Kidney (tissue), 22 donors: ENCODE measurements around the gene R3HDM1. TPM values are rescaled to one million over a fixed set of nuclear protein-coding genes. Genes with fewer than 3 reads are reported as not detected.
A peak's percentile ranks its signal among the peaks of the same experiment; 100 is the strongest.

Experiments used
- DNase-seq, 5 donors: peaks; one replicate each; pipeline ENCODE4 v3.0.0-alpha.2; 2013 to 2020
- FAIRE-seq: peaks from 2 replicates; lab custom pipeline; 2012; peaks lifted over from hg19 to GRCh38; lab: Jason Lieb, UNC
- H3K27ac ChIP-seq, 2 donors: one replicate each; pipeline ENCODE4 v1.7.0; 2013; ENCODE audit warnings: low read depth in 2 of 2, low read length in 2 of 2, inconsistent platforms in 1 of 2
- H3K27me3 ChIP-seq: one replicate; pipeline ENCODE4 v1.7.1; 2013; ENCODE audit warnings: low read length, inconsistent platforms; ENCODE audit not compliant: control insufficient read depth, insufficient read depth
- H3K36me3 ChIP-seq, 3 donors: one replicate each; pipeline versions ENCODE4 v1.7.0 to v1.7.1; 2013; ENCODE audit warnings: low read length in 3 of 3, control low read depth in 1 of 3, inconsistent platforms in 1 of 3; ENCODE audit not compliant: insufficient read depth in 3 of 3, control insufficient read depth in 2 of 3
- H3K4me1 ChIP-seq, 3 donors: one replicate each; pipeline versions ENCODE4 v1.7.0 to v1.7.1; 2013; ENCODE audit warnings: low read length in 3 of 3, inconsistent platforms in 1 of 3, low read depth in 1 of 3; ENCODE audit not compliant: control insufficient read depth in 2 of 3, insufficient read depth in 2 of 3
- H3K4me3 ChIP-seq, 3 donors: one replicate each; pipeline versions ENCODE4 v1.7.0 to v1.8.1; 2013; ENCODE audit warnings: low read length in 3 of 3, control low read depth in 1 of 3, inconsistent platforms in 1 of 3
- H3K9ac ChIP-seq, 3 donors: one replicate each; pipeline versions ENCODE4 v1.7.0 to v1.7.1; 2013; ENCODE audit warnings: low read length in 3 of 3, control low read depth in 1 of 3, inconsistent platforms in 1 of 3
- H3K9me3 ChIP-seq, 3 donors: one replicate each; pipeline versions ENCODE4 v1.7.0 to v1.7.1; 2013; ENCODE audit warnings: low read length in 3 of 3, control low read depth in 1 of 3, inconsistent platforms in 1 of 3; ENCODE audit not compliant: control insufficient read depth in 2 of 3, insufficient read depth in 1 of 3
- CTCF ChIP-seq: IDR thresholded peaks from 3 replicates; pipeline ENCODE4 v1.5.1; 2012; ENCODE audit warnings: mild to moderate bottlenecking, moderate library complexity, borderline replicate concordance; ENCODE audit not compliant: insufficient read depth; ENCODE audit errors: extremely low read depth
- intact Hi-C: fragments of 100-400 bp; cut with DNase I; formaldehyde crosslinking; loops from one replicate; pipeline ENCODE4 v1.11.1; 2022
- long read RNA-seq, 10 donors: library from polyadenylated mRNA in 1 of 10; unstranded in 1 of 10; transcript quantifications; one replicate each; pipeline ENCODE4 v2.0.0 and lab custom pipeline, GENCODE V29; 2021 to 2026
- polyA plus RNA-seq: library from polyadenylated mRNA; stranded (reverse); fragments of 350-450 nt; fragmentation: Illumina TruSeq; extraction: RNeasy Lipid Tissue Mini Kit (QIAGEN cat#74804); gene quantifications from one replicate; pipeline ENCODE4 v1.2.3, GENCODE V29; 2014; ENCODE audit warnings: low read depth, low replicate concordance; ENCODE audit not compliant: insufficient read depth
- total RNA-seq: library from RNA; stranded (reverse); fragmentation: NEBNext Ultra II Directional; extraction: Animal tissue kit (Norgen Biotek cat#: 25700); gene quantifications from one replicate; pipeline ENCODE4 v1.2.1, GENCODE V29; 2021
- donor health status: control.
- donor health status: control.
- donor health status: control.
- donor health status: control.
- donor health status: control.
- donor health status: DM: yes; HTN: yes; CAD: no.
- donor health status: Normal renal cell carcinoma (clear cell type).

R3HDM1 gene
- total RNA-seq (31.8 TPM), polyA plus RNA-seq (9.2 TPM)
- long read RNA-seq, donor 1: 0 reads
- long read RNA-seq, donor 2, partial matches to known transcripts: 0 of 1 reads
- long read RNA-seq, donor 2, other reads (novel, unspliced or antisense): 0 of 1 reads
- long read RNA-seq, donor 3, partial matches to known transcripts: 0 of 2 reads
- long read RNA-seq, donor 3, other reads (novel, unspliced or antisense): 0 of 2 reads
- long read RNA-seq, donor 4, full-length matches to known transcripts: 2 of 2 reads
- long read RNA-seq, donor 4, partial matches to known transcripts: 0 of 2 reads
- long read RNA-seq, donor 4, other reads (novel, unspliced or antisense): 0 of 2 reads
- long read RNA-seq, donor 5: 0 reads
- long read RNA-seq, donor 6: 0 reads
- long read RNA-seq, donor 7, partial matches to known transcripts: 9 of 19 reads
- long read RNA-seq, donor 7, other reads (novel, unspliced or antisense): 8 of 19 reads
- long read RNA-seq, donor 8: 0 reads
- long read RNA-seq, donor 9, partial matches to known transcripts: 0 of 1 reads
- long read RNA-seq, donor 9, other reads (novel, unspliced or antisense): 0 of 1 reads
- long read RNA-seq, donor 10, full-length matches to known transcripts: 1 of 1 reads
- long read RNA-seq, donor 10, partial matches to known transcripts: 0 of 1 reads
- long read RNA-seq, donor 10, other reads (novel, unspliced or antisense): 0 of 1 reads

GRCh38 chr2:135531231-135532197, at the start of gene R3HDM1:
TSS of gene R3HDM1 (plus strand) at chr2:135531484. CDS start at chr2:135604846, 73,362 bp downstream.
- Histone ChIP-seq H3K36me3 (no peaks in the 10 kb centered on the region), H3K9ac (peak within 1 kb of the TSS; percentile 71 to 86 (median 72)), H3K4me3 (peak within 1 kb of the TSS; percentile 80 to 96 (median 94)), H3K4me1 (peaks cover 0 to 7% (median 0%) of the 10 kb centered on the region in 3 donors), H3K27ac (peak within 1 kb of the TSS; percentile 89 to 90), H3K9me3 (no peaks in the 10 kb centered on the region), H3K27me3 (no peaks in the 10 kb centered on the region)
- intact Hi-C loops: no loop called here
- DNase-seq: peak; percentile 98 to 100 (median 99)
- peak; percentile 98 for FAIRE-seq
- TF ChIP-seq CTCF: no peak

- H3K36me3 ChIP-seq: peaks cover 0 to 3% (median 0%) of the 10 kb centered on the region in 3 donors
- intact Hi-C loops: no loop called here
- no peak overlapping the region for H3K4me3 ChIP-seq
- peaks cover 0 to 2% (median 0%) of the 10 kb centered on the region in 3 donors for H3K9me3 ChIP-seq
- no peaks in the 10 kb centered on the region for H3K4me1 ChIP-seq
- H3K27me3 ChIP-seq: no peaks in the 10 kb centered on the region
- no peak overlapping the region for H3K9ac ChIP-seq
- TF ChIP-seq CTCF: no peak
- H3K27ac ChIP-seq: no peak overlapping the region
- FAIRE-seq (no peak), DNase-seq (no peak)
Measured at GRCh38 chr2:135485441-135485840, 45.8 kb upstream of the R3HDM1 start.

- Histone ChIP-seq H3K9ac (no peak overlapping the region), H3K4me1 (no peaks in the 10 kb centered on the region), H3K9me3 (no peaks in the 10 kb centered on the region), H3K27ac (no peak overlapping the region), H3K36me3 (peaks cover 0 to 3% (median 0%) of the 10 kb centered on the region in 3 donors), H3K27me3 (no peaks in the 10 kb centered on the region), H3K4me3 (no peak overlapping the region)
- no peak for FAIRE-seq
- intact Hi-C loops: no loop called here
- DNase-seq: no peak
- no peak for TF ChIP-seq CTCF
Measured at GRCh38 chr2:135490376-135490775, 40.9 kb upstream of the R3HDM1 start.
